ENCODE results near the gene MORN5. TPM values are rescaled to one million over a fixed set of nuclear protein-coding genes. Genes with fewer than 3 reads are reported as not detected.

Gene MORN5
- total and polyA plus RNA-seq, 10 donors = 1.4 TPM; not detected in 9

- H3K27ac ChIP-seq = no peak overlapping the region
- peak; percentile 70 for DNase-seq
- H3K4me3 ChIP-seq = no peak overlapping the region
- intact Hi-C loops (cut with DNase I; ENCODE audit: low total_unique reads) = no loop called here
- no peaks in the 10 kb centered on the region for H3K9me3 ChIP-seq
- no peaks in the 10 kb centered on the region for H3K36me3 ChIP-seq
- peaks cover 0 to 16% (median 0%) of the 10 kb centered on the region in 7 donors for H3K27me3 ChIP-seq (replicated peaks in 1 of 7)
- no peak for TF ChIP-seq POLR2A (IDR thresholded peaks at IDR 0.05)
- TF ChIP-seq, protein P1, sequence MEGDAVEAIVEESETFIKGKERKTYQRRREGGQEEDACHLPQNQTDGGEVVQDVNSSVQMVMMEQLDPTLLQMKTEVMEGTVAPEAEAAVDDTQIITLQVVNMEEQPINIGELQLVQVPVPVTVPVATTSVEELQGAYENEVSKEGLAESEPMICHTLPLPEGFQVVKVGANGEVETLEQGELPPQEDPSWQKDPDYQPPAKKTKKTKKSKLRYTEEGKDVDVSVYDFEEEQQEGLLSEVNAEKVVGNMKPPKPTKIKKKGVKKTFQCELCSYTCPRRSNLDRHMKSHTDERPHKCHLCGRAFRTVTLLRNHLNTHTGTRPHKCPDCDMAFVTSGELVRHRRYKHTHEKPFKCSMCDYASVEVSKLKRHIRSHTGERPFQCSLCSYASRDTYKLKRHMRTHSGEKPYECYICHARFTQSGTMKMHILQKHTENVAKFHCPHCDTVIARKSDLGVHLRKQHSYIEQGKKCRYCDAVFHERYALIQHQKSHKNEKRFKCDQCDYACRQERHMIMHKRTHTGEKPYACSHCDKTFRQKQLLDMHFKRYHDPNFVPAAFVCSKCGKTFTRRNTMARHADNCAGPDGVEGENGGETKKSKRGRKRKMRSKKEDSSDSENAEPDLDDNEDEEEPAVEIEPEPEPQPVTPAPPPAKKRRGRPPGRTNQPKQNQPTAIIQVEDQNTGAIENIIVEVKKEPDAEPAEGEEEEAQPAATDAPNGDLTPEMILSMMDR (IDR thresholded peaks at IDR 0.05 in 8 of 11, conservative IDR thresholded peaks at IDR 0.05 in 3 of 11) = no peak
- TF ChIP-seq POLR2AphosphoS5 (IDR thresholded peaks at IDR 0.05) = no peak
- WGBS, 5 donors = 86 to 95% (median 91%) methylated on average over 12 of the region's 12 CpGs
- H3K4me1 ChIP-seq = no peaks in the 10 kb centered on the region
Measured at GRCh38 chr9:122204491-122204890, 44.8 kb downstream of the MORN5 start.

DNA sequence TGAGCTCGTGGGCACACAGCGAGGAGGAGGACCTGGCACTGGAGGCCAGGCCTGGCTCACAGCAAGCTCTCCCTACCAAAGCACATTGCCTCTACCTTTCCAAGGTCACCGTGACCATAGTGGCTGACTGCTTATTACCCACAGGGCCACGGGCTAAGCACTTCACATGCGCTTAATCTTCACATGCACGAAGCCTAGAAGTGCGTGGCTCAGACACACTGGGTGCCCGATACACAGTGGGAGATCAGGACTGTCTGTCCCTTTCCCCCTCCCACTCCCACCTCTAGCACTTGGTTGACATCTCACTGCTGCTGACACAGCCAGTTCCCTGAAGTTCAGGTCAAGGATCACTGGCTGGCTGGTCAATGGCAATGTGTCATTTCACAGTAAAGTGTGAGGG lies 45.5 kb downstream of the MORN5 start:
- 88 to 99% (median 93%) methylated on average over 8 of the region's 8 CpGs for WGBS, 5 donors
- Histone ChIP-seq H3K36me3 (no peaks in the 10 kb centered on the region), H3K27ac (no peak overlapping the region), H3K27me3 (replicated peaks in 1 of 7) (peaks cover 0 to 17% (median 0%) of the 10 kb centered on the region in 7 donors), H3K4me1 (no peaks in the 10 kb centered on the region), H3K4me3 (no peak overlapping the region), H3K9me3 (no peaks in the 10 kb centered on the region)
- peak; percentile 58 for DNase-seq
- TF ChIP-seq POLR2A (IDR thresholded peaks at IDR 0.05) (no peak), POLR2AphosphoS5 (IDR thresholded peaks at IDR 0.05) (no peak)
- TF ChIP-seq, protein P1 (IDR thresholded peaks at IDR 0.05 in 8 of 11, conservative IDR thresholded peaks at IDR 0.05 in 3 of 11) = no peak
- intact Hi-C loops (cut with DNase I; ENCODE audit: low total_unique reads) = no loop called here

DNA sequence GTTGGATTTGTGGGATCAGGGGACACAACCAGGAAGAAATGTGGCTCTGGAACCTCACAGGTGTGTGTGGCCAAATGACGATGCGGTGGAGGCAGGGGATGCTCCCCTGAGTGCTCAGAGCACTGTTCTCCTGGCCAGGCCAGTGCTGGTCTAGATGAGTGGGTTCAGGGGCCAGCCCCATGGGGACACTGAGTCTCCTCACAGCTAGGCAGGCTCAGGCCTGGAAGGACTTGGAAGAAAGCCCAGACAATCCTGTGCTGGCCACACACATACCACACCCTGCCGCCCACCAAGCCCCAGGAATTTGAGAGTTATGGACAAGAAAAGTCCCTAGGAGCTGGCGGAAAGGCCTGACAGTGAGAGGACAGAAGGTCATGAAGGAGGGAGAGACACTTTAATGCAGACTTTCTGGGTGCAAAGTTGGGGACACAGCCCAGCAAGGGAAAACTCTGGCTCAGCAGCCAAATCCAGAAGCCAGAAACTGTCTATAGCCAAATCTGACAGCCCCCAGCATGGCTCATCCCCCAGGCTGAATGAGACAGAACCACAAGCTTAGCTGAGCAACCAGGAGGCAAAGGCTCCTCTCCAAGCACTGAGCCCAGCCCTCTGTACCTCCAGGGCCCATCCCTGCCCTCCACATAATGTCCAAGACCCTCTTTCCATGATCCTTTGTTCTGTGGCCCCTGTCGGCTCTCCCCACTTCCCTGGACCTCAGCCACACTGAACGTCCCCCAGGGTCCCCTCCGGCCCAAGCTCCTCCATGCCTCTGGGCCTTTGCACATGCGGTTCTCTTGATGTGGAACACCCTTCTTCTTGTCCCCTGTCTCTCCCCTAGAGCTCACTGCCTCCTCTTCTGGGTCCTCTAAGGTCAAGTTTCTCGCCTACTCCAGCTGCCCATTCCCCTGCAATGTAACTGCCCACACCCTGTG lies 46.7 kb downstream of the MORN5 start:
- Histone ChIP-seq H3K27ac (no peak overlapping the region), H3K4me3 (no peak overlapping the region), H3K36me3 (no peaks in the 10 kb centered on the region), H3K9me3 (no peaks in the 10 kb centered on the region), H3K4me1 (no peaks in the 10 kb centered on the region), H3K27me3 (replicated peaks in 1 of 7) (peaks cover 0 to 23% (median 3%) of the 10 kb centered on the region in 7 donors)
- TF ChIP-seq POLR2A (IDR thresholded peaks at IDR 0.05) (no peak), POLR2AphosphoS5 (IDR thresholded peaks at IDR 0.05) (no peak)
- TF ChIP-seq, protein P1 (IDR thresholded peaks at IDR 0.05 in 8 of 11, conservative IDR thresholded peaks at IDR 0.05 in 3 of 11) = no peak
- DNase-seq = peak; percentile 54
- intact Hi-C loops (cut with DNase I; ENCODE audit: low total_unique reads) = no loop called here
- WGBS, 5 donors = 81 to 91% (median 88%) methylated on average over 9 of the region's 9 CpGs

DNA sequence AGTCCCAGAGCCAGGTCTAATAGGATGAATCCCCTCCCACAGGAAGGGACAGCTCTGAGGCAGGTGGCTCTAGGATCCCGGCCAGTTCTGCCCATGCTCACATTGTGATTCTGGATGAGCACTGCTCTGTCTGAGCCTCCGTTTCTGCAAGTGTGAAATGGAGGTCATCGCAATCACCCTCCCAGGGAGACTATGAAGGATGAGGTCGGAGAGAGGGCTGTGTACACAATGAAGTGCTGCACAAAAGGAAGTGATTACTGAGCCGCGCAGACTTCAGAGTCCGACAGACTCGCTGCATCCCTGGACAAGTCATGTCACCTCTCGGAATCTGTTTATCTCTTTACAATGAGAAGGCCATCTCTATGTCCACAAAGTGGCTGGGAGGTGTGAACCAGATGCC lies 47.4 kb downstream of the MORN5 start:
- no peak overlapping the region for H3K4me3 ChIP-seq
- no peak for DNase-seq
- peaks cover 0 to 30% (median 10%) of the 10 kb centered on the region in 7 donors for H3K27me3 ChIP-seq (replicated peaks in 1 of 7)
- intact Hi-C loops (cut with DNase I; ENCODE audit: low total_unique reads) = no loop called here
- no peaks in the 10 kb centered on the region for H3K9me3 ChIP-seq
- TF ChIP-seq, protein P1 (IDR thresholded peaks at IDR 0.05 in 8 of 11, conservative IDR thresholded peaks at IDR 0.05 in 3 of 11) = no peak
- TF ChIP-seq POLR2A (IDR thresholded peaks at IDR 0.05) = no peak
- TF ChIP-seq POLR2AphosphoS5 (IDR thresholded peaks at IDR 0.05) = no peak
- WGBS, 5 donors = 85 to 91% (median 85%) methylated on average over 9 of the region's 9 CpGs
- H3K36me3 ChIP-seq = no peaks in the 10 kb centered on the region
- H3K4me1 ChIP-seq = no peaks in the 10 kb centered on the region
- H3K27ac ChIP-seq = no peak overlapping the region

Data from spleen (tissue), 11 donors.